Suprapubic skin (tissue), 4 donors: ENCODE results near the gene MAGI1. TPM values are rescaled to one million over a fixed set of nuclear protein-coding genes. Genes with fewer than 3 reads are reported as not detected.

ENCODE experiments used
- DNase-seq, 2 donors: peaks; one replicate each; pipeline ENCODE4 v3.0.0-alpha.2; 2019; ENCODE audit warnings: low spot score in 2 of 2
- H3K27ac ChIP-seq: fragments of 200-600 bp; sonication (generic); one replicate; pipeline ENCODE4 v1.5.1; 2019
- H3K27me3 ChIP-seq: fragments of 200-600 bp; sonication (generic); one replicate; pipeline ENCODE4 v1.5.1; 2019
- H3K36me3 ChIP-seq: fragments of 200-600 bp; sonication (generic); one replicate; pipeline ENCODE4 v1.5.1; 2019
- H3K4me1 ChIP-seq: fragments of 200-600 bp; sonication (generic); one replicate; pipeline ENCODE4 v1.5.1; 2019
- H3K4me3 ChIP-seq: fragments of 200-600 bp; sonication (generic); one replicate; pipeline ENCODE4 v1.5.1; 2019; ENCODE audit warnings: mild to moderate bottlenecking
- H3K9me3 ChIP-seq: fragments of 200-600 bp; sonication (generic); one replicate; pipeline ENCODE4 v1.5.1; 2019
- CTCF ChIP-seq, 2 donors: fragments of 200-600 bp in 1 of 2; fragments of 450-650 bp in 1 of 2; sonication (generic) in 1 of 2; IDR thresholded peaks; one replicate each; pipeline ENCODE4 v1.5.1; 2016 to 2019; ENCODE audit warnings: antibody characterized with exemption in 2 of 2, mild to moderate bottlenecking in 1 of 2, moderate library complexity in 1 of 2
- EP300 ChIP-seq: sonication (generic); formaldehyde crosslinking; IDR thresholded peaks from one replicate; pipeline ENCODE4 v1.6.1; 2017; ENCODE audit warnings: antibody characterized with exemption
- POLR2A ChIP-seq, 2 donors: fragments of 450-650 bp; IDR thresholded peaks; one replicate each; pipeline ENCODE4 v1.6.1; 2017; ENCODE audit warnings: antibody characterized with exemption in 2 of 2, mild to moderate bottlenecking in 2 of 2, moderate library complexity in 2 of 2
- POLR2AphosphoS5 ChIP-seq, 3 donors: sonication (generic); formaldehyde crosslinking; IDR thresholded peaks; one replicate each; pipeline ENCODE4 v1.6.1; 2017; ENCODE audit warnings: antibody characterized with exemption in 3 of 3
- WGBS: methylation state at CpG from one replicate; pipeline ENCODE4 v1.1.5; 2018; 5-methylcytosine and 5-hydroxymethylcytosine counted together
- total RNA-seq, 4 donors: library from RNA; depleted of rRNA; stranded (reverse); fragments of >200 nt; gene quantifications; one replicate each; pipeline ENCODE4 v1.1.0, GENCODE V29; 2016

The MAGI1 gene
- total RNA-seq, 4 donors from 2014 or later, result 37.9 to 71.5 (median 48.6) TPM

DNA sequence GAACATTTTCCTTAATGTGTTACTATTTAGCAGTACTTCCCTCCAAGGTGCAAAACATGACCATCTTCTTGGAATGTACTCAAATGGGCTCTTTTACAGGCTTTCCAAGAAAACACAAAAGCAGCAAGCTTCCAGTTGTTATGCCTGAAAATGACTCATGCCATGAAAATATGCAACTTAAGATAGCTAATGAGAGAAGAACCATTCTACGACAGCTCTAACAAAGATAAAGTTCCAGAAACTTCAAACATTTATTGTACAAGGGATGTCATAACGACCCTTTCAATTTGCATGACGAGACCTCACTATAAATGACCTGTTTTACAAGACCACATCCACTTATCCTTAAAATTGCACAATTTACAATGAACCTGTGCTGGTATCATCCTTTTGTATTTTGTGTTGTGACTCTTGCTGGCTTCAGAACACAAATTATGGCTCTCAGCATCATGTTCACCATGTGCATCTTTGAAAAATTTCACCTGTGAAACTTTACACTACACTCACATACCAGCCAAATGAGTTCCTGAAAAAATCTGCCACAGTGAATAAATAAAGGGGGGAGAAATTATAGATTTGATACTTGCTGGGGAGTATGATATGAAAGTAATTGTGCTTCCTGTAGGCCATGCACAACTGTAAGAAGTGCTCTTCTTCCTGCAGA lies 433.7 kb downstream of the MAGI1 start:
- Histone ChIP-seq H3K9me3 (no peaks in the 10 kb centered on the region), H3K27me3 (no peaks in the 10 kb centered on the region), H3K4me1 (peaks cover 4% of the 10 kb centered on the region), H3K4me3 (no peak overlapping the region), H3K27ac (no peak overlapping the region), H3K36me3 (no peaks in the 10 kb centered on the region)
- 36% methylated on average over 3 of the region's 3 CpGs for WGBS
- TF ChIP-seq POLR2A (IDR thresholded peaks at IDR 0.05) (no peak), EP300 (no peak), CTCF (IDR thresholded peaks at IDR 0.05) (no peak), POLR2AphosphoS5 (IDR thresholded peaks at IDR 0.05) (no peak)
- no peak for DNase-seq

GRCh38 chr3:65603631-65604030 lies 435.1 kb downstream of the MAGI1 start:
- peaks cover 4% of the 10 kb centered on the region for H3K4me1 ChIP-seq
- no peak overlapping the region for H3K4me3 ChIP-seq
- H3K27me3 ChIP-seq, result no peaks in the 10 kb centered on the region
- no peak overlapping the region for H3K27ac ChIP-seq
- 86% methylated on average over 4 of the region's 4 CpGs for WGBS
- no peak for DNase-seq
- no peaks in the 10 kb centered on the region for H3K36me3 ChIP-seq
- no peak for TF ChIP-seq CTCF (IDR thresholded peaks at IDR 0.05)
- TF ChIP-seq EP300, result no peak
- no peak for TF ChIP-seq POLR2AphosphoS5 (IDR thresholded peaks at IDR 0.05)
- TF ChIP-seq POLR2A (IDR thresholded peaks at IDR 0.05), result no peak
- no peaks in the 10 kb centered on the region for H3K9me3 ChIP-seq

DNA sequence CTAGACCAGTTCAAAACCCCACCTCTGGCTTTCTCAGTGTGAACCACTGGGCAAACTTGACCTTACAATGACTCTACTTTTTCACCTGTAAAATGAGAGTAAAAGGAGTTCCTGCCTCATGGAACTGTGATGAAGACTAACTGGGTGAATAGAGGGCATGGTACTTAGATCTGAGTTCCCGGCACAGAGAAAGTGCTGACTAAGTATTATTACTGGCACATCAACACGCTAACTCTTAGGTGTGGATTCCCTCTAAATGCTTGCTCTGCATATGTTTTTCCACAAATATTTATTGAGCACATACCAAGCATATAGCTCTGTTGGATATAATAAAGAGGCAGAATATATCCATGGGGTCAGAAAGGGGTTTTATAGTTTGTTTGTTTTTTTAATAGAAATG lies 437.8 kb downstream of the MAGI1 start:
- no peak overlapping the region for H3K4me3 ChIP-seq

DNA sequence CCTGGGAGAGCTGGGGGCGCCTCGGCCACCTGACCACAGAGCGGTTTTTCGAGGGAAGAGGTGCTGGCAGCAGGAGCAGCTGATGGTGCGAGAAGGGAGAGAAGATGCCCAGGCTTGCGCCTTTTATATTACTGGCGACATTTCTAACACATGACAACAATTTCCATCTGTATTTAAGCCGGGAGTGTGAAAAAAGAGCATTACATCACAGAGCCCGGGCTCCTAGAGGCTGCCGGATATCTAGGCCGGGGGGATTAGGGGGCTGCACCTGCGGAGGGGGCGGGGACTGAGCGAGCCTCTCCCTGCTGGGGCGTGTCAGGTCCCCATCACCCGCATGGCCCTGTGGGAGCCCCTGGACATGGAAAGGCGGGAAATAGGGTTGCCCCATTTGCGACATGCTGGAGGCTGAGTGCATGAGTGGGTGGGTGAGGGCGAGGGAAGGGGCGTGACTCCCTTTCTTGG lies 440.7 kb downstream of the MAGI1 start:
- peaks cover 16% of the 10 kb centered on the region for H3K4me1 ChIP-seq
- DNase-seq, result no peak
- H3K27me3 ChIP-seq, result peaks cover 14% of the 10 kb centered on the region
- H3K27ac ChIP-seq, result no peak overlapping the region
- H3K9me3 ChIP-seq, result no peaks in the 10 kb centered on the region
- no peak for TF ChIP-seq POLR2A (IDR thresholded peaks at IDR 0.05)
- TF ChIP-seq CTCF (IDR thresholded peaks at IDR 0.05), result no peak
- no peak for TF ChIP-seq POLR2AphosphoS5 (IDR thresholded peaks at IDR 0.05)
- no peak for TF ChIP-seq EP300
- no peaks in the 10 kb centered on the region for H3K36me3 ChIP-seq
- H3K4me3 ChIP-seq, result peak overlapping the region; percentile 34
- 29% methylated on average over 20 of the region's 20 CpGs for WGBS

More for the DNA sequence above, 437.8 kb downstream of the MAGI1 start:
- no peak for DNase-seq
- H3K36me3 ChIP-seq, result no peaks in the 10 kb centered on the region
- WGBS, result 70% methylated on average over 2 of the region's 2 CpGs
- no peak overlapping the region for H3K27ac ChIP-seq
- H3K27me3 ChIP-seq, result peaks cover 14% of the 10 kb centered on the region
- H3K4me1 ChIP-seq, result peaks cover 20% of the 10 kb centered on the region
- TF ChIP-seq POLR2A (IDR thresholded peaks at IDR 0.05) (no peak), EP300 (no peak), CTCF (IDR thresholded peaks at IDR 0.05) (no peak), POLR2AphosphoS5 (IDR thresholded peaks at IDR 0.05) (no peak)
- no peaks in the 10 kb centered on the region for H3K9me3 ChIP-seq

DNA sequence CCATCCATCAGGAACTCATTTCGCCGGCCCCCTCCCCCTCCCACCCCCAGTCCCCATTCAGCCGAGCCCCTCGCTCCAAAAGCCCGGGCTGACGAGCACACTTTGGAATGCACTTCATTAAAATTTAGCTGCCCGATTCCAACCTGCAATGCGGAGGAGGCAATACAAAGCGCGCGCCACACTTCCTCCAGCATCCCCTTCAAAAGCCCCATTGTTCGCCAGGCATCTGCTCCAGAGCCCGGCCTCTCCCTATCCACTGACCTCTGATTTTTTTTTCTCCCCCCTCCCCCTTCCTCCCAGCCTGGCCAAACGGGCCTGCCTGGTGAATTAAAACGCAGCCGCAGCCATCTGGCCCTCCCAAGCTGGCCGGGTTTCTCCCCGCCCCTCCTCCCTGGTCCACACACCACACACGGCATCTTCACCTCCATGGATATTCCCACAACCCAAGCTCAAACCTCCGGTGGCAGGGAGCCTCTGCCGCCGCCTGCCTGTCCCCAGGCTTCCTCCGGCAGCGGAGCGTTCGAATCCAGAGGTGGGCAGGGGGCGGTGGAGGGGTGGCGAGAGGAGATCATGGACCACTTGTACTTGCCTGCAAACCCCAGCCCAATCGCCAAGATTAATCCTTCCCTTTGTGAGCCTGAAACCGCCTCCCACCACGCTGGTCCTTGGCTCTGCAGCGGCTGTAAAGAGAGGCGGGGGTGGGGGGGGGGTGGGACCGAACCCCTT lies 441.3 kb downstream of the MAGI1 start:
- no peak overlapping the region for H3K27ac ChIP-seq
- H3K27me3 ChIP-seq, result peaks cover 14% of the 10 kb centered on the region
- H3K9me3 ChIP-seq, result no peaks in the 10 kb centered on the region
- no peaks in the 10 kb centered on the region for H3K36me3 ChIP-seq
- TF ChIP-seq CTCF (IDR thresholded peaks at IDR 0.05) (no peak), POLR2AphosphoS5 (IDR thresholded peaks at IDR 0.05) (no peak), EP300 (no peak)
- peak overlapping the region; percentile 34 for H3K4me3 ChIP-seq
- no peak for DNase-seq
- H3K4me1 ChIP-seq, result peaks cover 16% of the 10 kb centered on the region
- WGBS, result 17% methylated on average over 34 of the region's 34 CpGs
